GM21619 (cell line): Measurements from ENCODE around the gene MAPRE3.

ENCODE experiments used
- ATAC-seq: cut with Tn5 transposase; IDR thresholded peaks from one replicate; pipeline ENCODE4 v1.9.1; 2021; ENCODE audit not compliant: unreplicated experiment

MAPRE3 gene

GRCh38 chr2:26982102-26982742, 11.8 kb downstream of the MAPRE3 start:
- no peak for ATAC-seq

DNA sequence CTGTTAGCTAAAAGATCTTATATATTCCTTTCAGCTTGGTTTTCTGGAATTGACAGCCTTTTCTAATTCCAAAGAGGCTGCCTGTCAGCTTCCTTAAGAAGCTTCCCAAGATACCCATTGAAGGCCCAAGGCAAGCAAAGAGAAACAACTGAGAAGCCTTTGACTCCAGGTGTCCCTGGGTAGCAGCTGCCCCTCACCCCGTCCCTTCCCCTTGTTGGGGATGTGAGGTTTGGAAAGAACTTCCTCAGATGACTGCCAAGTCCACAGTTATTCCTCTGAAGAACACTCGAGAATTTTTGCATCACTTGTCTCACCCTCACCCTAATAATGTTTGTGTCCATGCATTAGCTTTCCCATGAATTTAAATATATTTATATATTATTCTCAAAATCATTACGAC, 13.3 kb downstream of the MAPRE3 start:
- no peak for ATAC-seq

- ATAC-seq, result no peak
Observed at GRCh38 chr2:26985807-26986206, 15.4 kb downstream of the MAPRE3 start.

GRCh38 chr2:26986576-26986975, 16.1 kb downstream of the MAPRE3 start:
- no peak for ATAC-seq

GRCh38 chr2:26988058-26988860, 17.8 kb downstream of the MAPRE3 start:
- no peak for ATAC-seq

DNA sequence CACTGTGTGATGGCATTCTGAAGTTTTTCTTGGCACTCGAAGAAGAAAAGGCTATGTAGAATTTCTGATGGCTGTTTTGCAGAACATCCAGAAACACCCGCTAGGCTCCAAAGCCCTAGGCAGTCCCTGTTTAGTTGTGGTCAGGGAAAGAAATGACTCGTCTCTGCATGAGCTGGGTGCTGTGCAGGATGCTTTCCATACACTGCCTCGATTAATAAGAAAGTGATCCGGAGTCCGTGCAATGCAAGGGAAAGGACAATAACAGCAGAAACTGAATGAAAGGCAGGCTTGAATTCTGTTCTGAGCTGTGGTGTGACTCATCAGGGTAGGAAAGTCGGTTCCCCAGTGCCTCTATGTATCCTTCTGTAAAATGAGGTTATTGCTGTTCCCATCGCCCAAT, 18.7 kb downstream of the MAPRE3 start:
- no peak for ATAC-seq

DNA sequence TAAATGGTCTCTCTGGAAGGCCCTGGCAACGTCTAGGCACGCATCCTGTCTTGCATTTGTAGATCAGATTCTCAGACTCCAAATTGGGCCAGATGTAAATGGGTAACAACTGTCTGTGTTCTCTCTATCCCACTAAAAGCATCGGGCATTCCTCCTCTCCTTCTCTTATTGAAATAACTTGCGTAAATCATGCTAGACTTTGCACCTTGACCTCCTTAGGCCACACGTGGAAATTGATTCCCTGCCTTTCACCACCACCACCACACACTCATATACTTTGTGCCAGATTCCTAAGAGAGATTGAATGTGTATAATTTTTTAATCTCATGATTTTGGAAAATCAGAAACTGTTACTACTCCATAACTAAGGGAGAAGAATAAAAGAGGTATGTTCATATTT, 21.3 kb downstream of the MAPRE3 start:
- ATAC-seq, result no peak

DNA sequence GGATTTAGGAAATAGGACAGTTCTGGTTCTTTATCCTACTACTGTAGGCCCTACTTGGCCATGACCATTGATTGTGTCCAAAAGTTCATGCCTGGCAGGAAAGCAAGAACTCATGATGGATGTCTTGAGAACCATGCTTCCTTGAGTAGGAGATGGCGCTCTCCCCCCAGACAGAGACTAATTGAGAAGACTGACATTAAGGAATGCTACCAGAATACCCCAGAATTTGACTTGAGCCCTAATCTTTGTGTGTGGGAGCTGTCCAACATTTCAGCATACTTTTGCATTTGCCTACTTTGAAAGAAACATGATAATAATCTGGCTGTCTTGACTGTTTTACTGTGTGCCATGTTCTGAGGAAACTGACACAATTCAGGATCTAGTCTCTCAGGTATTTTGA, 23.3 kb downstream of the MAPRE3 start:
- ATAC-seq, result no peak

DNA sequence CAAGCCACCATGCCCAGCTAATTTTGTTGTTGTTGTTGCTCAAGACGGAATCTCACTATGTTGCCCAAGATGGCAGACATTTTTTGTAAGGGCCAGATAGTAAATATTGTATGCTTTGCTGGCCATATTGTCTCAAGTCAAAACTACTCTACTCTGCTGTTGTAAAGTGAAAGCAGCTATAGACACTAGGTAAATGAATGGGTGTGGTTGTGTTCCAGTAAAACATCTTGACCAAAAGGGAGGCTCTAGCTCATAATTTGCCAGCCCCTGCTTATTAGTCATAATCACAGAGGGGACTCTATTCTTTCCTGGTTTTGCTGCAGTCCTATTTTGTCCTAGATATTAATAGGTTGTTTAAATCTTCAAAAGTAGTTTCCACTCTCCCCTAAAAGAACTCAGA, 24.5 kb downstream of the MAPRE3 start:
- ATAC-seq, result no peak

DNA sequence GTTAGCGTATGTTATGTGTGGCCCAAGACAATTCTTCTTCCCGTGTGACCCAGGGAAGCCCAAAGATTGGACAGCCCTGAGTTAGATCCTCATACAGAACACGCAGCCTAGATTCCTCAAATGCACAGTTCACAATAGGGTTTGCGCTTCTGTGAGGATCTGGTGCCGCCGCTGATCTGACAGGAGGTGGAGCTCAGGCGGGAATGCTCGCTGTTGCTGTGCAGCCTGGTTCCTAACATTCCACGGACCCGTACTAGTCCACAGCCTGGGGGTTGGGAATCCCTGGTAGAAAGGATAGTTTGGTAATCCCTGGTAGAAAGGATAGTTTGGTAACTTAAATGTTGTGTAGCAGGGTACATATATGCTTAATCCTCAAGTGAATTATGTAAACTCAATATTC, 27.0 kb downstream of the MAPRE3 start:
- no peak for ATAC-seq

- ATAC-seq, result no peak
Observed at GRCh38 chr2:26998323-26998722, 27.9 kb downstream of the MAPRE3 start.

GRCh38 chr2:27000228-27000627, 29.8 kb downstream of the MAPRE3 start:
- ATAC-seq, result no peak

DNA sequence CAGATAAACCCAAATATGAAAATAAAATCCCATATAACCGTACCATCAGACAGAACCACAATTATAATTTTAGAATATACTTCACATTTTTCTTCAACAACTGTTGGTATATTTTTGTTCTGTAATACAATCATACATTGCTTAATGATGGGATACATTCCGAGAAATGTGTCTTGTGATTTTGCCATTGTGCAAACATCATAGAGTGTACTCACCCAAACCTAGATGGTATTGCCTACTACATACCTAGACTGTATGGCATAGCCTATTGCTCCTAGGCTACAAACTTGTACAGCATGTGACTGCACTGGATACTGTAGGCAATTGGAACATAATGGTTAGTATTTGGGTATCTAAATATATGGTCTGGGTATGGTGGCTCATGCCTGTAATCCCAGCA, 30.6 kb downstream of the MAPRE3 start:
- no peak for ATAC-seq

- ATAC-seq, result no peak
Observed at GRCh38 chr2:27001950-27002349, 31.5 kb downstream of the MAPRE3 start.

DNA sequence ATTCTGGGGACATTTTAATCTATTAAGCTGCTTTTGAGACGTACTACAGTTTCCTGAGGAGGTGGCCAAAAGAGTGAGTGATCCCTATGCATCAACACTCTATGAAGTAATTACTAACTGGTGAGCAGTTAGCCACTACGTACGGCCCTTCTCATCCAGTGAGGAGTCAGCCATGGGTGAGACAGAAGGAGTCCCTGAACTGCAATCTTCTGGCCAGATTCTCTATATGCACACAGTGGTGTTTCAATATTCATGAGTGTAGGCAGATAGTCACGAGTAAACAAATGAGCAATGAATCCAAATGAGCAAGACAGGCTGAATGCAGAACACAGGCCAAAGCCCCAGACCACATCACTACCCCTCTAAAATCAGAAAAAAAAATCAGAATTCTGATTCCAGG, 32.6 kb downstream of the MAPRE3 start:
- ATAC-seq, result no peak

DNA sequence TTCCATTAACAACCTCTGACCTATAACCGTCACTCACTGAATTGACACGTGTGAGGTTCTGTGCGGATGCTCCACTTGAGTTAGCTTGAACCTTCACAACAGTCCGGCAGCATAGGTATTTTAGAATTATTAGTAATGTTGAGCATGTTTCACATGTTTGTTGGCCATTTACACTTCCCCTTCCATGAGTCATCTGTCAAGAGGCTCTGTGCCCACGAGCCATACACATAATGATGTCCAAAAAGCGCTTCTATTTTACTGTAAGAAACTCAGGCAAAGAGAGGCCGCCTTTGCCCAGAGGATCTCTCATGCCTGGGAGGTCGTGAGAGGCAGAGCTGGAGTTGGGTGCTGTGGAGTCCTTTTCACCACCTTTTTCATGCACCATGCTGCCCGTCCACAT, 33.4 kb downstream of the MAPRE3 start:
- ATAC-seq, result no peak

- no peak for ATAC-seq
Observed at GRCh38 chr2:27006602-27007415, 36.4 kb downstream of the MAPRE3 start.

GRCh38 chr2:27007416-27008374, 37.3 kb downstream of the MAPRE3 start:
- ATAC-seq, result no peak

GRCh38 chr2:27008678-27009077, 38.2 kb downstream of the MAPRE3 start:
- ATAC-seq, result no peak

DNA sequence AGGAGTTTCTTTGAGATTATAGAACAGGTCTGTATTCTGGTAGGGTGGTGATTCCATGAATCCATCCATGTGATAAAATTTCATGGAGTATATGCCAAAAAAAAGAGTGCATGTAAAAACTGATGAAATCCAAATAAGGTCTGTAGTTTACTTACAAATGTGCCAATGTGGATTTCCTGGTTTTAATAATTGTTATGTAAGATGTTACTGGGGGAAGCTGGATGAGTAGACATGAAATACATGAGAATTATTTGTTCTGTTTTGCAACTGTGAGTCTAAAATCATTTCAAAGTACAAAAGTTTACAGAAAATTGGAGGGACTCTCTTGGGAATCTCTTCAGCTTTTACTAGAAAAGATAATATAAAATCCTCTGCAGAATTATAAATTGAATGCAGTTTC, 38.6 kb downstream of the MAPRE3 start:
- ATAC-seq, result no peak

GRCh38 chr2:27009716-27010115, 39.3 kb downstream of the MAPRE3 start:
- no peak for ATAC-seq
